ENCODE results near the gene HEATR3.

GRCh38 chr16:50036426-50036825 lies 29.3 kb upstream of the HEATR3 start:
- TF ChIP-seq EZH2phosphoT487 (IDR thresholded peaks at IDR 0.05; ENCODE audit: insufficient read depth, low read depth) (no peak), EZH2 (IDR thresholded peaks at IDR 0.05; ENCODE audit: insufficient read depth, poor library complexity, severe bottlenecking) (no peak)
